ENCODE measurements around the gene MARCHF7.
"Not testable (repeated sequence)": the region's sequence is repeated elsewhere in the genome, so short reads cannot be mapped to it uniquely, and the experiment has no call there.

Gene MARCHF7

GRCh38 chr2:159737292-159737916 is 25.1 kb downstream of the MARCHF7 start:
- TF ChIP-seq CTCF (IDR thresholded peaks at IDR 0.05; ENCODE audit: low read depth, low read length): no peak
- no peak overlapping the region for H3K4me3 ChIP-seq (ENCODE audit: low read depth, low read length)

DNA sequence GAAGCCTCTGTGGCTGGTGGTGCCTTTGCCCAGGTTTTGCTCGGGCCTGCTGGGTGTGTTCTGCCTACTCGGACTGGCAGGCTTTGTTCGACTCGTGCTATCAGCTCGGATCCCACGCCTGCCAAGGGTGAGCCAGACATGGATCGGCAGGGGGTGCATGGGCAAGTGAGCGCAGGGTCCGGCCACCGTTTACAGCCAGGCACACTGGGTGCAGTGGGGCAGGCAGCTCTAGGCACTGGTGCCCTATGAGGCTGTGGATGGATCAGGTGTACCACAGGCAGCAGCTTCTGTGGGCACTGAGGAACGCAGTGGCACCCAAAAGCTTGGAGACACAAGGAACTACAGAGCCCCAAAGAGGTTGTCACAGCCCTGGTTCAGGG is 25.6 kb downstream of the MARCHF7 start:
- TF ChIP-seq CTCF (IDR thresholded peaks at IDR 0.05; ENCODE audit: low read depth, low read length): no peak

DNA sequence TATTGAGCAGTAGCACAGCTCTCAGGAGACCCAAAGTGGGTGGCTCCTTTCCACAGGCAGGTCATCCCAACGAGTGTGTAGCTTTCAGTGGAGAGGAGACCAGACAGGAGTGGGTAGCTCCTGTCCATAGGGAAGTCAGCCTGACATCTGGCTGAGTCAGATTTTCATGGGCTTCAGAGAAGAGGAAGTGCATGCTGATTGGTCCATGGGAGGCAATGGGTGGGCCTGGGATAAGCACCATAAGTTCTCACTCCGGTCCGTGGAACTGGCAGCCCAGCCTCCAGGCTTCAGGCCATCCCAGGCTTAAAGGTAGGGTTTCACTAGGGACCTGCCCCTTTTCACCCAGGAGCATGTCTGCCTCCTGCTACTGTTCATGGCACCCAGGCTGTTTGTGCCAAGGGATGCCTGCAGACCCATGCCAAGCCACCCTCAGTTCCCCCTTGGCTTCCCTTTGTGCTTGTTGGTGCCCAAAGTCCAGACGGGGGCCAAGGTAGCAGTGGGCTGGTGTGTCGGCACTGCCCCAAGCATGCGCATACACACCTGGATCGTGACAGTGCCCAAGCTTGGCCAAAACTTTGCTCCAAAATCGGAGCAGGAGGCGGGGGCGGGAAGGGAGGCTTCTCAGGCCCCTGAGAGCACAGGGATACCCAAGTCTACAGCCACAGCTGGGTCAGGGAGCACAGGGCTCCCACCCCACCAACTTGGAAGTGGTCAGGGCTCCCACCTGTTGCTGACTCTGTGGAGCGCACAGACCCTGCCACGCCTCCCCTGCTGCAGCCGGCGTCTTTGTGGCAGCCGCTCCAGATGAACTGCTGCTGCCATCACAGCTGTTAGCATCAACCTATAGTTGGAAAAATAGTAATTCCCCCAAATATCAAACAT is 26.4 kb downstream of the MARCHF7 start:
- H3K4me3 ChIP-seq (ENCODE audit: low read depth, low read length): no peak overlapping the region
- no peak for TF ChIP-seq CTCF (IDR thresholded peaks at IDR 0.05; ENCODE audit: low read depth, low read length)

More for the DNA sequence above, 25.6 kb downstream of the MARCHF7 start:
- no peak overlapping the region for H3K4me3 ChIP-seq (ENCODE audit: low read depth, low read length)

DNA sequence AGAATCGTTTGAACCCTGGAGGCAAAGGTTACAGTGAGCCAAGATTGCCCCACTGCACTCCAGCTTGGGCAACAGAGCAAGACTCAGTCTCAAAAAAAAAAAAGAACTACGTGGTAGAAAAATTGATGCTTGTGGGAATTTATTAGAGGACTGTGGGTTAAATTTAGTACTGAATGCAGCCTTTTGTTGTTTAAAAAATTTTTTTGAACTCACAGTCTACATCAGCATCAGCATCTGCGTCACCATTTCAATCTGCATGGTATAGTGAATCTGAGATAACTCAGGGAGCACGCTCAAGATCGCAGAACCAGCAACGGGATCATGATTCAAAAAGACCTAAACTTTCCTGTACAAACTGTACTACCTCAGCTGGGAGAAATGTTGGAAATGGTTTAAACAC is 30.5 kb downstream of the MARCHF7 start:
- no peak for TF ChIP-seq CTCF (IDR thresholded peaks at IDR 0.05; ENCODE audit: low read depth, low read length)

GRCh38 chr2:159744363-159744762 is 32.1 kb downstream of the MARCHF7 start:
- TF ChIP-seq CTCF (IDR thresholded peaks at IDR 0.05; ENCODE audit: low read depth, low read length): no peak
- H3K4me3 ChIP-seq (ENCODE audit: low read depth, low read length): no peak overlapping the region

More for the DNA sequence above, 30.5 kb downstream of the MARCHF7 start:
- no peak overlapping the region for H3K4me3 ChIP-seq (ENCODE audit: low read depth, low read length)

- not testable (repeated sequence) for H3K4me3 ChIP-seq (ENCODE audit: low read depth, low read length)
These were observed 32.9 kb downstream of the MARCHF7 start for GRCh38 chr2:159745237-159745636.

DNA sequence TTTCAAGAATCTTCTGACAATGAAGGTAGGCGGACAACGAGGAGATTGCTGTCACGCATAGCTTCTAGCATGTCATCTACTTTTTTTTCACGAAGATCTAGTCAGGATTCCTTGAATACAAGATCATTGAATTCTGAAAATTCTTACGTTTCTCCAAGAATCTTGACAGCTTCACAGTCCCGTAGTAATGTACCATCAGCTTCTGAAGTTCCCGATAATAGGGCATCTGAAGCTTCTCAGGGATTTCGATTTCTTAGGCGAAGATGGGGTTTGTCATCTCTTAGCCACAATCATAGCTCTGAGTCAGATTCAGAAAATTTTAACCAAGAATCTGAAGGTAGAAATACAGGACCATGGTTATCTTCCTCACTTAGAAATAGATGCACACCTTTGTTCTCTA is 35.8 kb downstream of the MARCHF7 start:
- H3K4me3 ChIP-seq (ENCODE audit: low read depth, low read length): no peak overlapping the region
- no peak for TF ChIP-seq CTCF (IDR thresholded peaks at IDR 0.05; ENCODE audit: low read depth, low read length)
